Neural crest cell (in vitro differentiated cells): ENCODE results near the gene WDR4. TPM values are rescaled to one million over a fixed set of nuclear protein-coding genes. Genes with fewer than 3 reads are reported as not detected.

Experiments used
- DNase-seq: peaks from one replicate; pipeline ENCODE4 v3.0.0; 2021; ENCODE audit warnings: low read depth, mixed read lengths, low spot score
- H3K27ac Mint-ChIP-seq: one replicate; pipeline ENCODE4 v1.8.0; 2021; ENCODE audit warnings: mild to moderate bottlenecking, mixed read lengths; ENCODE audit not compliant: unreplicated experiment
- H3K27me3 Mint-ChIP-seq: 2 replicates; pipeline ENCODE4 v1.8.0; 2021; ENCODE audit warnings: low read depth, mild to moderate bottlenecking, mixed read lengths
- H3K36me3 Mint-ChIP-seq: 2 replicates; pipeline ENCODE4 v1.8.0; 2021; ENCODE audit warnings: low read depth, mild to moderate bottlenecking, mixed read lengths
- H3K4me1 Mint-ChIP-seq: 2 replicates; pipeline ENCODE4 v1.8.0; 2021; ENCODE audit warnings: mixed read lengths
- H3K4me3 Mint-ChIP-seq: one replicate; pipeline ENCODE4 v1.8.0; 2021; ENCODE audit warnings: mild to moderate bottlenecking, mixed read lengths
- H3K9me3 Mint-ChIP-seq: 2 replicates; pipeline ENCODE4 v1.8.0; 2021; ENCODE audit warnings: mixed read lengths
- total RNA-seq: library from RNA; stranded (reverse); gene quantifications from 2 replicates; pipeline ENCODE4 v1.2.1, GENCODE V29; 2021
- TF ChIP-seq, protein P1 (sequence below): fragments of 200-600 bp; sonication (generic); conservative IDR thresholded peaks from 2 replicates; pipeline ENCODE4 v1.5.0; 2021; ENCODE audit warnings: antibody characterized with exemption, mild to moderate bottlenecking

Gene WDR4
- total RNA-seq, 1 donor from 2014 or later = 38.0 TPM

DNA sequence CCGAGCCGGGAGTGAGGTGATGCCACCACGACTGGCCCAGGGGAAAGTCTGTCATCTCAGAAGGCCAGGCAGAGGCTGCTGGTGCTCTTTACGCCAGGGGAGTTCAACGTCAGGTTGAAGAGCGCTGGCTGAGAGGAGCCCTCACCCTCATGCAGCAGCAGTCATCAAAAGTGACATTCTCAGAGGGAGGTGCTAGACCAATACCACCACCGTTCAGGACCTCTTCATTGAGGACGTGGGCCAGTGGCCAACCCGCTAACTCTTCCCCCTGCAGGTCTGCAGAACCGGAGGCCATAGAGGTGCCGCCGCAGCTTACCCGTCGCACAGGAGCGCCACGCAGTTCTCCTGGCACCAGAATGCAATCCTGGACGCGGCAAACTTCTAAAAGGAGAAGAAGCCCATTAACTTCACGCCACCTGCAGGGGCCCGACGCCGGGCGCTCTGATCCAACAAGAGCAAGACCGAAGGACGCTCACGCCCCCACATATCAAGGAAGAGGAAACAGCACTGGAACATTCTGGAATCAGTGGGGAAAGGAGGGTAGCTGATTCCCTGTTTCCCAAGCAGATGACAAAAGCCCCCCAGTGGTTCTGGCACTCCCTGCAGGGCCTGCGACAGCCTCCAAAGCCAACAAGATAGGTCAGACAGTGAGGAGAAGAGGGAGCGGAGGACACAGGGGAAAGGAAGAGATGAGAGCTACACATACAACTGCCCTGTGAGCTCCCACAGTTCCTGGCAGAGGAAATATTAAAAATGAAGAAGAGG lies 24.9 kb downstream of the WDR4 start:
- H3K27ac Mint-ChIP-seq = peak overlapping the region; percentile 50
- no peak for DNase-seq

DNA sequence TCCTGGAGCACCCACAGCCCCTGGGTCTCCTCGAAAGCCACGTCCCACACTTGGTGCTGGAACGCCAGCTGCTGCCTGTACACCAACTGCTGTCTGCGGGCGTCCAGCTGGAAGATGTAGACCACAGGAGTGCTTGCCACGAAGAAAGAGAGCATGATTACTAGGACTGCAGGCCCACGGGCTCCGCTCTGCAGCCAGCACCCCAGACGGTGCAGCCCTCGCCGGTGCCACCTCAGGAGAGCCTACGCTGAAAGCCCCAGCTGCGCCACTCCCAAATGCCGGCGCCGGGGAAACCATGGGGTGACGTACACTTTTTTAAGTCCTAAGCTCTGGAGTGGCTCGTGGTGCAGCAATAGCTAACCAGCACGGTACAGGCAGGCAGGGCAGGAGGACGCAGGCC lies 25.7 kb downstream of the WDR4 start:
- no peak overlapping the region for H3K27ac Mint-ChIP-seq
- no peaks in the 10 kb centered on the region for H3K27me3 Mint-ChIP-seq
- DNase-seq = no peak
- no peaks in the 10 kb centered on the region for H3K9me3 Mint-ChIP-seq
- peaks cover 9% of the 10 kb centered on the region for H3K36me3 Mint-ChIP-seq
- H3K4me1 Mint-ChIP-seq = no peaks in the 10 kb centered on the region
- TF ChIP-seq, protein P1, sequence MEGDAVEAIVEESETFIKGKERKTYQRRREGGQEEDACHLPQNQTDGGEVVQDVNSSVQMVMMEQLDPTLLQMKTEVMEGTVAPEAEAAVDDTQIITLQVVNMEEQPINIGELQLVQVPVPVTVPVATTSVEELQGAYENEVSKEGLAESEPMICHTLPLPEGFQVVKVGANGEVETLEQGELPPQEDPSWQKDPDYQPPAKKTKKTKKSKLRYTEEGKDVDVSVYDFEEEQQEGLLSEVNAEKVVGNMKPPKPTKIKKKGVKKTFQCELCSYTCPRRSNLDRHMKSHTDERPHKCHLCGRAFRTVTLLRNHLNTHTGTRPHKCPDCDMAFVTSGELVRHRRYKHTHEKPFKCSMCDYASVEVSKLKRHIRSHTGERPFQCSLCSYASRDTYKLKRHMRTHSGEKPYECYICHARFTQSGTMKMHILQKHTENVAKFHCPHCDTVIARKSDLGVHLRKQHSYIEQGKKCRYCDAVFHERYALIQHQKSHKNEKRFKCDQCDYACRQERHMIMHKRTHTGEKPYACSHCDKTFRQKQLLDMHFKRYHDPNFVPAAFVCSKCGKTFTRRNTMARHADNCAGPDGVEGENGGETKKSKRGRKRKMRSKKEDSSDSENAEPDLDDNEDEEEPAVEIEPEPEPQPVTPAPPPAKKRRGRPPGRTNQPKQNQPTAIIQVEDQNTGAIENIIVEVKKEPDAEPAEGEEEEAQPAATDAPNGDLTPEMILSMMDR = no peak
- H3K4me3 Mint-ChIP-seq = no peak overlapping the region

More for the DNA sequence above, 24.9 kb downstream of the WDR4 start:
- Mint-ChIP-seq H3K9me3 (no peaks in the 10 kb centered on the region), H3K27me3 (no peaks in the 10 kb centered on the region), H3K4me3 (no peak overlapping the region), H3K4me1 (no peaks in the 10 kb centered on the region), H3K36me3 (peaks cover 4% of the 10 kb centered on the region)
- TF ChIP-seq, protein P1 = peak; percentile 7

DNA sequence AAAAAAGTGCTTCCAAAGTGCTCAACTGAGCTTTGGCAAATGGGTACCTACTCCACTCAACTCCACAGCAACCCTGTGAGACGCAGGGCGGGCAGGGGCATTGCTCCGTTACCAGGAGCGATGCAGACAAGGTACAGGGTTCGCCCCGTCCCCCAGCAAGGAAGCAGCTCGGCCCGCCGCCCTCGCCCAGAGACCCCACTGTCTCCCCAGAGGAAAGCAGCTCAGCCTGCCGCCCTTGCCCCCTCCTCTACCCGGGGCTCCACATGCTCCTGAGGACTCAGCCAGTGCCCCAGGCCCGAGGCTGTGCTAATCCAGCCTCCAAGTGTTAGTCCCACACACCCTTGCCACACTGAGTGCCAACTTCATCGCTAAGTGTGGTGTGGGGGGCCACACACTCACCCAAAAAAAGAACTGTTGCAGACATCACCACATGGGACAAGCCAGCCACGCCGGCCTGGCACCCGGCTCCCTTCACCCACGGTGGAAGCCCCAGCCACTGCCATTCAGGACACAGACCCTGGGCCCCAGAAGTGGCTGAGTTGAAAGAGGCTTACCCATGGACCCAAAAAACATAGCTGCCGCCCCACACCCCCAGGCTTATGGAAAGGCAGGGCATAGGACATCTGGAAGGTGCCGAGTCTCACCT lies 26.3 kb downstream of the WDR4 start:
- Mint-ChIP-seq H3K9me3 (no peaks in the 10 kb centered on the region), H3K27me3 (no peaks in the 10 kb centered on the region), H3K27ac (no peak overlapping the region), H3K4me3 (no peak overlapping the region), H3K4me1 (no peaks in the 10 kb centered on the region), H3K36me3 (peaks cover 10% of the 10 kb centered on the region)
- no peak for DNase-seq
- TF ChIP-seq, protein P1 = no peak

DNA sequence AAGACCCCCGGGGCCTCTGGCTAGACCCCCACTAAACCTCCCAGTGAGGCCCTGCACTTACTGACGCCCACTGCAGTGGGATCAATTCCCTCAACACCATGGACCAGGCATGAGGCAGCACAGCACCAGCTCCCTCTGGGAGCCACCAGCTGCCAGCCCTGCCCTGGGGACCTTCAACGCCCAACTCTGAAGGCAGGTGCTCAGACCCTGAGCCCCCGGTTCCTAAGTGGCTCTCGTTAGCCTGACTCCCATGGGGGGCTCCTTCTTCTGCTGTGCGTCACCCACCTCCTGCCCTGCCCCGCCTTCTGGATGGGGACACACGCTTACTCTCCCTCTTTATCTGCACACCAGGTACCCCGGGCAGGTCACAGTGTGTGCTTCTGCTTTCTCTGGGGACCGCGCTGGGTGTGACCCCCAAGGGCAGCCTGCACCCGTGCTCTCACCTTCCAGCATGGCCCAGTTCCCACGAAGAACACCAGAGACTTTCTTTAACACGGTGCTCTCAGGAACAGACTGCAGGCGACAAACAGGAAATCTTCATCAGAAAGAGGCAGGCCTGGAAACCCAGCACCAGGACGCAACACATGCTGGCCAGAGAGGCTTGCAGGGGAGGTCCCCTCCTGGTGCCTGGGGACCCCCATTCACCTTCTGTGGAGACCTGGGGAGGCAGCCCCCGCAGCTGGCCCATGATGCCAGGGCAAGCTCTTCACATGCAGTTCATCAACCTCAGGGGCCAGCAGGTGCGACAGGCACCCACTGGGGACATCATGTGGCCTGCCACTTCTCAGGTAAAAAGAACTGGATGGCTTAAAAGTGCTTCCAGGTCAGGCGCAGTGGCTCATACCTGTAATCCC lies 27.3 kb downstream of the WDR4 start:
- peaks cover 11% of the 10 kb centered on the region for H3K36me3 Mint-ChIP-seq
- H3K4me1 Mint-ChIP-seq = no peaks in the 10 kb centered on the region
- no peak for DNase-seq
- TF ChIP-seq, protein P1 = no peak
- no peaks in the 10 kb centered on the region for H3K27me3 Mint-ChIP-seq
- H3K9me3 Mint-ChIP-seq = no peaks in the 10 kb centered on the region
- H3K27ac Mint-ChIP-seq = peak overlapping the region; percentile 78
- H3K4me3 Mint-ChIP-seq = no peak overlapping the region

DNA sequence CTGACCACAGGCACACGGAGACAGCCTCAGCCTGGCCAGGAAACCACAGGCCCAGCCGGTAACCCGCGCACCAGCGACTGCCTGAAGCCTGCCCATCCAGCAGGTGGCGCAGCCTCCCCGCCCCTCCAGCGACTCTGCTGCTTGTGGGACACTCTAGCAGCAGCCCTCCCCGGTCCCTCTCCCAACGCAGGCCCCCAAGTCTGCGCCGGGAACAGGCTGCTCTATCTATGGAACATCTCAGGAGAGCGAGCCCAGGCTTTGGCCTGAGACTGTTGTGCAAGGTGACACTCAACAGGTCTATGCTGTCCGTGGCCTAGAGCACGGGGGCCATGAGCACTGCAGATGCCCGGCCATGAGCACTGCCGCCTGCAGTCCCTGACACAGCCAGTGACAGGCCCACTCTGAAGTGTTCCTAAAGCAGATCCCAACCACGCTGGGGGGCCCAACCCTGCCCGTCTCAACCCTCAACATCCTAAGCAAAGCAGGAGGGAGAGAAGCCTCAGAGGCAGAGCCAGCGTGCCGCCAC lies 28.4 kb downstream of the WDR4 start:
- no peak for DNase-seq
- no peaks in the 10 kb centered on the region for H3K9me3 Mint-ChIP-seq
- H3K27ac Mint-ChIP-seq = no peak overlapping the region

More for the DNA sequence above, 28.4 kb downstream of the WDR4 start:
- Mint-ChIP-seq H3K4me1 (no peaks in the 10 kb centered on the region), H3K27me3 (no peaks in the 10 kb centered on the region), H3K36me3 (peaks cover 9% of the 10 kb centered on the region), H3K4me3 (no peak overlapping the region)
- TF ChIP-seq, protein P1 = peak; percentile 49
